Fibroblast of skin of right biceps (primary cell): ENCODE data around the gene CXCL1.

Source experiments
- DNase-seq: peaks from one replicate; pipeline ENCODE4 v3.0.0-alpha.2; 2013

Gene CXCL1

DNA sequence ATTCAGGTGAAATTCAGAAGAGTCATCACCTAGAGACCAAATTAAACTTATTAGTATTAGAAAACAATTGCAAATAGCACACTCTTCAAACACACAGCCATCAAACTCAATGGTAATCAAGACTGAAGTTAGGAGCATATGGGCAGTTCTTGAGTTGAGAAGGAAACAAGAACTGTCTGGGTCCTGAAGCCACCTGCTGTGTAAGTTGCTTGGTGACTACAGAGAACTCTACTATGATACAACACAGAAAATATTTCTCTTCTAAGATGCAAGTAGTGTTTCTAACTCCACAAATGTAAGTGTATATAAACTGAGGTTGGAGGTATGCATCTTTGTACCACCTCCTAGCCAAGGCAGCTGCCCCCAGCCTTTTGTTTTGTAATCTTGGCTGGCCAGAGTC is 16.4 kb upstream of the CXCL1 start:
- DNase-seq = no peak

DNA sequence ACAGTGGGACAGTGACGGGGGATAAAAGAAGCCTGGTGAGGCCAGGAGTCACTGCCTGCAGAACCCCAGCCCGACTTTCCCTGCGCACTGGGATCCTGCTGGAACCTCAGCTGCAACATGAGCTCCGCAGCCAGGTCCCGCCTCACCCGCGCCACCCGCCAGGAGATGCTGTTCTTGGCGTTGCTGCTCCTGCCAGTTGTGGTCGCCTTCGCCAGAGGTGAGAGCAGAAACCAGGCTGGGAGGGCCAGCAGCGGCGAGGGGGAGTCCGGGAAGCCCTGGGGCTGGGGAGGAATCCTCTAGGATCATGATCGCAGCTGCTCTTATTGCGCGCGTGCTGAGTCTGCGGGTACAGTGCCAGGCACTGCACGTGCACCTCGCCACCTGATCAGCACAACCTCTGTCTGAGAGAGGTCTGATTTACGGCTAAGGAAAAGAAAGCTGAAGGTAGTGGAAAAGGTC is 15.9 kb upstream of the CXCL1 start, which contains the start of gene PF4V1:
TSS of gene PF4V1 (plus strand) at position 51 of the 459 bp plus-strand sequence. CDS start at position 118, 67 bp downstream.
- DNase-seq = no peak

DNA sequence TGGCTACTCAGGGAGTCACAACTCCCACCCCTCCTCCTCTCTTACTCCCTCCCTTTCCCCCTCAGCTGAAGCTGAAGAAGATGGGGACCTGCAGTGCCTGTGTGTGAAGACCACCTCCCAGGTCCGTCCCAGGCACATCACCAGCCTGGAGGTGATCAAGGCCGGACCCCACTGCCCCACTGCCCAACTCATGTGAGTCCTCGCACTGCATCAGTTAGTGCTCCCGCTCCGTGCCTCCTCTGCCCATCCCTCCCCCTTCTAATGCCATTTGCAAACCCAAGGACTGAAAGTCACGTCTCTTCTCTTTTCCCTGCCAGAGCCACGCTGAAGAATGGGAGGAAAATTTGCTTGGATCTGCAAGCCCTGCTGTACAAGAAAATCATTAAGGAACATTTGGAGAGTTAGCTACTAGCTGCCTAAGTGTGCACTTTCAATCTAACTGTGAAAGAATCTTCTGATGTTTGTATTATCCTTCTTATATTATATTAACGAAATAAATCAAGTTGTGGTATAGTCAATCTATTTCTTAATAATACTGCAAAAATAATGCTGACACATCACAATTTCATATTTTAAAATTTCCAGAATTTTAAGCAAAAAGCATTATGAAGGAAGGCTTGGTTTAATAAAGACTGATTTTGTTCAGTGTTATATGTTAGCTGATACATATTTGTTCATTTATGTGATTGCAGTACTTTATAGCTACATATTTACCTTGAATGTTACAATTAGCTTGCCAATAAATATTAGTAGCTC is 15.3 kb upstream of the CXCL1 start:
- no peak for DNase-seq

DNA sequence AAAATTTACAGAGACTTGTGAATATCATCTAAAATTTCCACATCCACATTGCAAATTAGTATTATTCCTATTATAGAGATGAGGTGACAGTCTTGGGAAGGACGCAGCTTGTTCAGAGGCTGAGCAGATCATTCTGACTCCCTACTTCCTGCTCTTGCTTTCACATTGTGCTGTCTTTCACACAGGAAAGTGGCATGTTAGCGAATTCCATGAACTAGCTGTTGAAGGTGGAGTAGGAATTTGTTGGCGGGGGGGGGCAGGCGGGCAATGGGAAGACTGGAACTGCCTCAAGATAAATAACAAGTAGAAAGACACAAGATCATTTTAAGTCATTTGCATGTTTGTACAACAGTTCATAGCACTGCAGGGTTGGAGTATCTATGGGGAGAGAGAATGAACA is 13.8 kb upstream of the CXCL1 start:
- peak; percentile 49 for DNase-seq

DNA sequence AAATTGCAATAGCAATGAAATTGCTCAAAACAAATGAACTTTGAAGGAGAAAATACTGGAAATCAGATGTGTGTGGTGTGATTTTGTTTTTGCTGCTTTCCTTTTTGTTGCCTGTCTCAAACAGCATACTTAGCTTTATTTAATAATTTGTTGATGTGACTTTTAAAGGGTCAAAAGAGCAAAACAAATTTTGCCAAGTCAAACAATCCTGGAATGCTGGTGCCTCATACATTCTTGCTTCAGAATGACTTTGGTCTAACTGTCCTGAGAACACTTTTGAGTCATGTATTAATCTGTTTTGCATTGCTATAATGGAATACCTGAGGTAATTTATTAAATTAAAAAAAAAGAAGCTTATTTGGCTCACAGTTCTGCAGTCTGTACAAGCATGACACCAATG is 12.7 kb upstream of the CXCL1 start:
- peak; percentile 75 for DNase-seq

DNA sequence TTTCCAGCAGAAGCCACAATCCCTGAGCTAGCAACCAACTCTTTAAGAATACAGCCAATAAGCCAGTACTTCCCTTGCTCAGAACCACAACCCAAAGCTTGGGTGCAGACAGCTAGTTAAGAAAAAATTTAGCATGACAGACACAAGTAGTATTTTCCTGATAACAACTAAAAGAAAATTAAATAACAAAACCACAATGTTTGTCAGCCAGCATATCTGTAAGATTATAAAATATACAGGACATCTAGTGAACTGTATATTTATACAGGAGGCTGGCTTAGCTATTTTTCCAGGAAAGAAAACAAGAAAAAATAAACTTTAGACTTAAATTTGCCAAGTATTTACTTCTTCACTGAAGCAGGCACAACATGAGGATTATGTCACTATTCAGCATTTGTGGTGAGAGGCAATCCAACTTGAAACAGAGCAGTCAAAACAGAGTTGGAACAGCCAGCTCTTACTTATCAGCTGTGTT is 9.5 kb upstream of the CXCL1 start:
- peak; percentile 77 for DNase-seq

DNA sequence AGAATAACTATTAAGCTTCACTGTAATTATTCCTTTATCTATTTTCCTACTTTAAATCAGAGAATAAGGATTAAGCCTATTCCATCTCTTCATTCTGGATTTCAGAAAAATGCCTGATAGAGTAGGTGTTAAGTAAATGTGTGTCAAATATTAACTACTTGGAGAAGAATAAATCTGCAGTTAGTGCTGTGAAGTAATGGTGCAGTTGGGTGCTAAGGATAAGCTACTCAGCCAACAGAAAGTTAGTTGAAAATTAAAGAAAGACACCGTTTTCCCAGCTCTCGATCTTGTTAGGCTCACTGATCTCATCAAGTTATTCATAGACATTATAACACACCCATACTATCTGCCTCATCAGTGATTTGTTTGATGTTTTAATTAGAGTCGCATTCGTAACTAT is 9.0 kb upstream of the CXCL1 start:
- no peak for DNase-seq

DNA sequence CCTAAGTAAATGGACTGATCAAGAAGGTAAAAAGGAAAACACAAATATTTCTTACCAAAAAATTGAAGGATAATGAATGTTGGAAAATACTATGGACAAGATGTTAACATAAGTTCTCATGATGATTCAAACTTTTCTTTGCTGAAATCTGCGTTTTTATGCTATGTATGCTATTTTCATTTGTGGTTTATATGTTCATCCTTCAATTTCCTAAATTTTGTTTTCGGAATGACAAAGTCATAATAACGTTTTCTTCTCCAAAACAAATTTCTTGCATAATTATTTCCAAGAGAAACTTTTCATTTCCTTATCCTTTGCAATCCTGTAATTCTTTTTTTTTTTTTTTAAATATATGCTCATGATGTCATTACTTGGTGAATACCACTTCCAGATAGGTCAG is 8.3 kb upstream of the CXCL1 start:
- DNase-seq = no peak

DNA sequence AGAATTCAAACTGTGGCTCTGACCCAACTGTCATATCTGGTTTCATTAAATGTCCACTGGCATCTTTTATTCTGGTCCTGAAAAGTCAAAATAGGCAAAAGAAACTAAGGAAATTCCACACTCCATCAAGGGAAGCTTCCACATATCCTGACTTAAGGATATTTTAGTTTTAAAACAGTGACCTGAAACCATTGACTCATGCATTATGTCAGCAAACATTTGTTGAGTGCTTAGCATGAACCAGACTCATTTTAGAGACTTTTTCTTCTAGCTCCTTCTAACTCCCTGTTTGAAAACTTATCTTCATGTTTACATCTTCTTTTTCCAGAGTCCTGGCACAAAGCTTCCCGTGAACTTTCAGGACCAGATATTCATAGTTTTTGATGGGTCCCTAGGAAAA is 6.9 kb upstream of the CXCL1 start:
- no peak for DNase-seq

DNA sequence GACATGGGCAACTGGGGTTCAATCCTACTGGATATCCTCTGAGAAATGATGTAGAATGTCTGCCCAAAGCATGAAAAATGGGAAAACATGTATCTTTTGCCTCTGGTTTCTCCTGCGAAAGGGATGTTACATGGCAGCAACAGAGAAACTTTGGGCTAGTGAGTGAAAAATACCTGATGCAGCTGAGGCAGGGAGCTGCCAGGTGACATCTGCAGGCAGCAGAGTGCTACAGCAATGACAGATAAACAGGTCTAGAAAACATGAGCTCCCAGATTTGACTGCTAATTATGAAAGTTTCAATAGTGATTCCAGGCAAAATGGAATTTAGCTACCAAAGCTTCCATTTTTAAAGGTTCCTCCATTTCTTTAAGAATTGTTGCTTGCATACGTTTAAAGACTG is 4.8 kb upstream of the CXCL1 start:
- no peak for DNase-seq

DNA sequence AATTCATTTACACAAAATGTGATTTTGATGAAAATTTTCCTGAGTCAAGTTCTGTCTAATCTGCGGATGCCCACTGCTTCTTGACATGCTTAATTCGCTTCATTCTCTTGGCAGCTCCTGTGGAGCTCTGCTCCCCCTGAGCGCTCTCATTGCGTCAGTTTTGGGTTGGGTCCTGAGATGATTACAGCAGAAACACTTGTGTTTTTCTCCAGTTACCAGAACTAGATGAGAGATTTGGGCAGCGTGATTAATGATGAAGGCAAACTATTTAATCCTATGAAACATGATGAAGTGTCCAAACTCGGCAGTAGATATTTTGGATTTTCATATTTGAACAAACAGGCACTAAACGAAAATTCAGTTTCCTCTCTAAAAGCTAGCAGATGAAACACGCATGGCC is 4.2 kb upstream of the CXCL1 start:
- DNase-seq = no peak

DNA sequence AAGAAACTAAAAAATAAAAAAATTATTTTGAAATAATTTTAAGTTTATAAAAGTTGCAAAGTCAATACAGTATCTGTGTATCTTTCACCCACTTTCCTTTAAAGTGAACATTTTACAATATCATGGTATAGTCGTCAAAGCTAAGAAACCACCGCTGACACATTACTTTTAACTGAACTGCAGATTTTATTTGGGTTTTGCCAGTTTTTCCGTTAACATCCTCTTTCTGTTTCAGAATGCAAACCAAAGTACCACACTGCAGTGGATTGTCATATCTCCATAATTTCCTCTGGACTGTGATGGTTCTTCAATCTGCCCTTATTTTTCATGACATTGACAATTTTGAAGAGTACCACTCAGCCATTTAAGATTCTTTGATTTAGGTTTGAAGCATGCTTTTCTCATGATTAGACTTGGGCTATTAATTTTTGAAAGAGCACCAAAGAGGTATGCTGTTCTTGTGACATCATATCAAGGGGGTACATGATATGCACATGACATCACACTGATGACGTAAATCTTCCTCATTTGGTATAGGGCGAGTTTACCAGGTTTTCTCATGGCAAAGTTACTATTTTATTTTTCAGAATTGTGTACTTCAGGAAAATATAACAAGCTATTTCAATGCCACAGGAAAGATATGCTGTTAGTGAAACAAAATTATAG is 3.6 kb upstream of the CXCL1 start:
- DNase-seq = no peak

DNA sequence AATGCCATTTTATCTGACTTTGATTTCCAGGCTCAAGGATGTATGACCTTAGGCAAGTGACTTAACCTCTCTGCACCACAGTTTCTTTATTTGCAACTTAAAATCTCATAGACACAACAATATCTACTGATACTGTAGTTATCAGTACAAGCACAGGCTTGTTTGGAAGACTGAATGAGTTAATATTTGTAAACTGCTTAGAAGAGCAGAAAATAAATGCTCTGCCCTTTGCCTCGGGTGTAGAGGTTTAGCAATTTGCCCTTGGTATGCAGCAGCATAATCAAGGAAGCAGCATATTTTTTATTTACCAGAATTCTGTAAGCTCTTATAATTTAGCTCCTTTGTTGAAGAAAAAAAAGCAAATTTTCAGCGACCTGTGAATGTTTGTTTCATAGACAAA is 2.9 kb upstream of the CXCL1 start:
- no peak for DNase-seq

DNA sequence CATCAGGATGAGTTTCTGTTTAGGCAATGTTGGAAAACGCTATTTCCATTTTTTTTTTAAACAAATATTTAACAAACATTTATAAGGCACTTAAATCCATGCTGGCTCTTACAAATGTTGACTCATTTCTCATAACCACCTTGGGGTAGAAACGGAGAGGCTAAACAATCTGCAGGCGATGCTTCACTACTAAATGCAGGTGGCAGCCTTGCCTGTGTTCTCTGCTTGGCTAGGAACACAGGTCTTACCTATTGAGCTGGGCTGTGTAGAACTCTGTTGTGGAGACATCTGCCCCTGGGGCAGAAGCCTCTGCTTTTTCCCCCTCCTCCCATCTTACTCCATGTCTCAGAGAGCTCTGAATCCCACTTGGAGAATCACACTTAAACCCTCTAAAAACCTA is 1.4 kb upstream of the CXCL1 start:
- DNase-seq = no peak

DNA sequence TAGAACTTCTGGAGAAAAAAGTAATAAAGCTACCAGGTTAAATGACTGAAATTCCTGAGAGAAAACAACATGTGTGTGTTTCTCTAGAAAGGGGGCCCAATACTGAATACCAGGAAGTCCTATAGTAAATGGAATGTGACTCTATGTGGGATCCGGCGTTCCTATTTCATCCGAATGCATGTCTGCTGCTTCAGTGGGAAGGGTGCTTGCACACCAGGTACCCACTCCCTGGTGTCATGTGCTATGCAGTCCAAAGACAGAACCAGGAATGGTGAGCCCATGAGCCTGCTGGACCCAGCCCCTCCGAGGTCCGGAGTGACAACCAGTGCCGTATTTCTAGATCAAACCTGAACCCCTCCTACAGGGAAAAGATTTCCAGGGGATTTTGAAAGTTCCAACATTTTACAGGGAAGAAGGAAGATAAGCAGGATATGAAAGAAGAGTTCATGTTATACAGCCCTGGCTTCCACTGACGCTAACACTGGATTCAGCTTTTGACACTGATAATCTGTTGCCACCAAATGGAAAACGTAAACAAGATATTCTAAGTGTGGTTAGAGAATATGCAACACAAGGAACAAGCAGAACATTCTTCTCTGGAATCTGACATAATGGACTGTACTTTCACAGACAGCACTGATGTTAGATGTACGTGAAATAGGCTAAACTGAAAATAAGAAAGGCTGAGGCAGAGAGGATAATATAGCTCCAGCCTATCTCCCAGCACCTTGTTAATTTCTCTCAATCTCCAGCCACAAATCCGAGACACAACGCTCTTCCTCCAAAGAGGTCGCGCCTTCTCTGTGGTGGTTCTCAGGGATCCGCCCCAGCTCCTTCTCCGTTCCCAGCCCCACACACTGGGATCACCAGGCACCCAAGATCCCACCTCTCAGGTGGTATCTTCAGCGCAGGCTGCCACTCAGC is 725 bp upstream of the CXCL1 start:
- DNase-seq = peak; percentile 16

DNA sequence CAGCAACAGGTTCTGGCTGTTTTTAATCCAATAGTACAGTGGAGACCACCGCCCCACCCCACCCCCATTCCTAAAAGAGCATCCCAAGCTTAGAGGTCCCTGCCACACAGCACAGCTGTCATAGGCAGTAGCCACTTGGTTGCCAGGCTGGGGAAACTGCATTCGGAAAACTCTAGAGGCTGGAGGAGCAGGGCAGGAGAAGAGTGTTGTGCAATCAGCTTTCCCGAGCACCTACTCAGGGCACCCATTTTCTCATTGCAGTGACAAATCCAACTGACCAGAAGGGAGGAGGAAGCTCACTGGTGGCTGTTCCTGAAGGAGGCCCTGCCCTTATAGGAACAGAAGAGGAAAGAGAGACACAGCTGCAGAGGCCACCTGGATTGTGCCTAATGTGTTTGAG is 1.1 kb downstream of the CXCL1 start:
- DNase-seq = no peak

DNA sequence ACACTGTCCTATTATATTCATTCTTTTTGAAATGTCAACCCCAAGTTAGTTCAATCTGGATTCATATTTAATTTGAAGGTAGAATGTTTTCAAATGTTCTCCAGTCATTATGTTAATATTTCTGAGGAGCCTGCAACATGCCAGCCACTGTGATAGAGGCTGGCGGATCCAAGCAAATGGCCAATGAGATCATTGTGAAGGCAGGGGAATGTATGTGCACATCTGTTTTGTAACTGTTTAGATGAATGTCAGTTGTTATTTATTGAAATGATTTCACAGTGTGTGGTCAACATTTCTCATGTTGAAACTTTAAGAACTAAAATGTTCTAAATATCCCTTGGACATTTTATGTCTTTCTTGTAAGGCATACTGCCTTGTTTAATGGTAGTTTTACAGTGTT is 1.6 kb downstream of the CXCL1 start:
- no peak for DNase-seq

DNA sequence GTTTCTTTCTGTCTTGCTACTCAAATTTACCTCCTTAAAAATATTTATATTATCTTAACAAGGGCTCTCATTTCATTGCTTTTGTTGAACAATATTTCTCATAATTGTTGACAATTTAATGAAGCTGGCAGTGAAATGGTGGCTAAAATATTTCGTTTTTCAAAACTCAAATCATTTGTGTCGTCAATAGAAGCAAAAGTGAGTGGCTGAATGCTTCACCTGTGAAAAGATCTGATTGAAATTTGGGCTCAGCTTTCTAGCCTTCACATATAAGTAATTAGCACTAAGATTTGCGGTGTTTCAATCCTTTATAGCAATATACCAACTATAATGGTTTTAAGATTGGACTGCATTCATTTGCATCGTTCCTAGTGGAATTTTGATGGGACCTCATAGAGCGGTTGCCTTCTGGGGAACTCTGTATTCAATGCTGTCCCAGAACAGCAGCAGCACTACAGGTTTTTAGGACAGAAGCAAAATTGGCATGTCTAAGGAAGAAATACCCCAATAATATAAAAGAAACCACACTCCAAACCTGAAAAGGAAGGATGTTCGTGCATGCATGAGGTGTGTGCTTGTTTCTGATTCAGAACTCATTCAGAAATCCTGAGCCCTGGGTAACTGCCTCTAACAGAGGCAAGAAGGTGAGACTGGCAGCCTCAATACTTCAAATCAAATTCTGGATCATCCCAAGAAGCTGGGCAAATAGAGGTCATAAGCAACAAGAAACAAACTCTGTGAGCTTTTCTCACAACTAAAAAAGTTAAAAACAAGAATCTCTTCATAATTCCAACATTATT is 2.5 kb downstream of the CXCL1 start:
- no peak for DNase-seq

DNA sequence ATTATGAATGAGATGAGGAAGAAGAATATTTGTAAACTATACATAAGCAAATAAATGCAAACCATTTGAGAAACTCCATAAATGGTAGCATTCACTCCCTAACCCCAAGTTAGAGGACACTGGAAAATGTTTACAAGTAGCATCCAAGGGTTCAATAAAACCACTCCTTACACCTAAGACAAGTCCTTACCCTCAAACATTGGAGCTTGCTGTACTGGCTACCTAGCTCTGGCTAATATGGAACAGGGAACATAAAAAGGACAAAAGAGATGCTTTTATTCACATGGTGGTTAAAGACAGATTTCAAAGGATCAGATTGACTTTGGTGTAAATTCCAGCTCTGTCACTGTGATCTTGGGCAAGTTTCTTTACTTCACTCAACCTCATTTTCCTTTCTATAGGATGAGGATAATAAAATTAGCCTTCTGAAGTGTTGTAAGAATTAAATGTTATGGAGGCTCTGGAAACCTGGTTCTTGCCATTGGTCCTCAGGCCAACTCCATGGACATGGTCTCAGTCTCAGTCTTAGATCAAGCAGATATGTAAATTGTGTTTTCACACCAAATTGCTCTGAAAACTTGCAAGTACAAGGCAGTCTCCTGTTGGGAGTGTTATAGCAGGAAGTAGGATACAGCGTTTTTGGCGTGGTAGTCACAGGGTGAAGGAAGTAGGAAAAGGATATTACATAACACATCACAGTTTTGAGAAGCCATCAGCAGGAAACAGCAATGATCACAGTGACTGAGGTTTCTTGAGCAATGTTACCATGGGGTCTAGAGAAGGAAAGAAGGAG is 3.3 kb downstream of the CXCL1 start:
- no peak for DNase-seq

DNA sequence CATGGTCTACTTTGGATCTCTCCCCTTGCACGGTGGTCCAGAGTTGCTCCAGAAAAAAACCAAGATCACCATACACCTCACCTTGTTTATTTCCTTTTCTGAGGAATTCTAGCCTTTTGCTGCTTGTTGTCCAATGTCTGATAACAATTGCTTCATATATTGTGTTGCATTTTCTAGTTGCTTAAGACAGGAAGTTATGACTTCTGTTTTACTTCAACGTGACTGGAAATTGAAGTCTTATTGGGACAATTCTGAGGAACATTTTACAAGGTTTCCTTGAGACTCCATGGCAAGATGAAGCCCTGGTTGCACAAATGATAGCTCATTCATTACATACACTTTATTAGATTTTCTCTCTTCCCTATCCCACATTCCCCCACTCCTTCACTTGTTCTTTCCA is 5.2 kb downstream of the CXCL1 start:
- no peak for DNase-seq

DNA sequence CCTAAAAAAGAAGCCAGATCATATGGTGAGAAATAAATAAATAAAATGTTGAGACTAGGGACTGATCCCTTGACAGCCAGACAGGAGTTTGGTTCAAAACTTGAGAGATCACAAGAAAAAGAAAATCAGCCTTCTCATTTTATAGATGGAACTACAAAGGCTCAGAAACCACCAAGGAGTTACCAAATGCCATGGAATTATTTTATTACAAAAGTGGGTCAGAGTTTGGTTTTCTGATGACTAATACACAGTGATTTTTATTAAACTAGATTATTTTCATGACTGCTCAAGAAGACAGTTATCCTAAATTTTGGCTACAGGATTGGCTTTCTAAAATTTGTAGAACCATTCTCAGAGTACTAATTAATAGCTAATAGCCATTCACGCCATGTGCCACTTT is 6.2 kb downstream of the CXCL1 start:
- no peak for DNase-seq

DNA sequence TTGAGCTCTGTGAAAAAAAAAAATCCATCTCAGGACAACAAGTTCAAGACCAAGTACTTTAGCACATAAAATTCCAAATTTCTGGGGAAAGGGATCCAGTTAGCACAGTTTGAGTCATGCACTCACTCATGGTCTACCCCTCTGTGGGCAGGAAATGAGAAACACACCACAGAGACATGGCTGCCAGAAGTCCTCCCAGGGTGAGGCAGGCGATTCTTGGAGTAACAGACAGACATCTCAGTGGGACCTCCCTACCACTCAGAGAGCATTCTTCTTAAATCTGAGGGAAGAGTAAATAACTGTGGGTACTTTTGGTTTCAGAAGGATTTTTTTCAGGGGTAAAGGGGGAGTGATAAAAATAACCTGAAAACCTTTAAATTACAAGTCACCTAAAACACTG is 14.1 kb downstream of the CXCL1 start:
- DNase-seq = peak; percentile 94
